SK-N-SH treated with all-trans-retinoic acid at 6 μM for 48 hours (cell line): ENCODE results near the gene HACD1.

Experiments used
- ATAC-seq: fragments of 200-7000 bp; cut with Tn5 transposase; 3 replicates; pipeline ENCODE4 v1.9.1; 2020; ENCODE audit warnings: mild to moderate bottlenecking, moderate library complexity
- BACH2 ChIP-seq: fragments of 250-450 bp; sonication (Bioruptor Pico); IDR thresholded peaks from 2 replicates; pipeline ENCODE4 v1.9.0; 2021; ENCODE audit warnings: mild to moderate bottlenecking, borderline replicate concordance
- CSDC2 ChIP-seq: fragments of 250-450 bp; sonication (Bioruptor Pico); IDR thresholded peaks from 2 replicates; pipeline ENCODE4 v1.5.0; 2020; ENCODE audit warnings: mild to moderate bottlenecking, moderate library complexity
- ESRRG ChIP-seq: fragments of 250-450 bp; sonication (Bioruptor Pico); IDR thresholded peaks from 2 replicates; pipeline ENCODE4 v1.6.1; 2021; ENCODE audit warnings: mild to moderate bottlenecking
- GLIS3 ChIP-seq: fragments of 250-450 bp; sonication (Bioruptor Pico); IDR thresholded peaks from 2 replicates; pipeline ENCODE4 v1.5.0; 2020; ENCODE audit warnings: mild to moderate bottlenecking, moderate library complexity
- ISL1 ChIP-seq: fragments of 250-450 bp; sonication (Bioruptor Pico); IDR thresholded peaks from 2 replicates; pipeline ENCODE4 v2.1.2; 2022; ENCODE audit warnings: mild to moderate bottlenecking, moderate library complexity
- OSR1 ChIP-seq: fragments of 250-450 bp; sonication (Bioruptor Pico); IDR thresholded peaks from 2 replicates; pipeline ENCODE4 v1.8.0; 2022; ENCODE audit warnings: moderate library complexity, mild to moderate bottlenecking, inconsistent platforms
- PPARA ChIP-seq: fragments of 250-450 bp; sonication (Bioruptor Pico); IDR thresholded peaks from 2 replicates; pipeline ENCODE4 v1.5.0; 2020; ENCODE audit warnings: mild to moderate bottlenecking, borderline replicate concordance
- RARB ChIP-seq: fragments of 250-450 bp; sonication (Bioruptor Pico); IDR thresholded peaks from 2 replicates; pipeline ENCODE4 v1.8.0; 2021; ENCODE audit warnings: mild to moderate bottlenecking, moderate library complexity
- SNAI2 ChIP-seq: fragments of 250-450 bp; sonication (Bioruptor Pico); IDR thresholded peaks from 2 replicates; pipeline ENCODE4 v1.5.0; 2020; ENCODE audit warnings: mild to moderate bottlenecking, moderate library complexity
- TCF4 ChIP-seq: fragments of 250-450 bp; sonication (Bioruptor Pico); IDR thresholded peaks from 2 replicates; pipeline ENCODE4 v1.8.0; 2021; ENCODE audit warnings: mild to moderate bottlenecking, moderate library complexity, borderline replicate concordance
- TOX ChIP-seq: fragments of 250-450 bp; sonication (Bioruptor Pico); IDR thresholded peaks from 2 replicates; pipeline ENCODE4 v1.8.0; 2021; ENCODE audit warnings: mild to moderate bottlenecking, moderate library complexity, borderline replicate concordance
- TSHZ2 ChIP-seq: fragments of 250-450 bp; sonication (Bioruptor Pico); IDR thresholded peaks from 2 replicates; pipeline ENCODE4 v1.5.0; 2020; ENCODE audit warnings: mild to moderate bottlenecking, moderate library complexity
- ZC3H10 ChIP-seq: fragments of 250-450 bp; sonication (Bioruptor Pico); IDR thresholded peaks from 2 replicates; pipeline ENCODE4 v1.5.1; 2021; ENCODE audit warnings: mild to moderate bottlenecking, moderate library complexity
- ZFP3 ChIP-seq: fragments of 250-450 bp; sonication (Bioruptor Pico); IDR thresholded peaks from 2 replicates; pipeline ENCODE4 v1.5.0; 2020; ENCODE audit warnings: mild to moderate bottlenecking, moderate library complexity
- ZFP30 ChIP-seq: fragments of 450-650 bp; formaldehyde crosslinking; IDR thresholded peaks from 2 replicates; pipeline ENCODE4 v1.5.0; 2022; ENCODE audit warnings: mild to moderate bottlenecking, moderate library complexity
- ZNF565 ChIP-seq: fragments of 450-650 bp; formaldehyde crosslinking; conservative IDR thresholded peaks from 2 replicates; pipeline ENCODE4 v1.5.0; 2020; ENCODE audit warnings: low read depth, mild to moderate bottlenecking, moderate library complexity
- ZNF70 ChIP-seq: fragments of 450-650 bp; formaldehyde crosslinking; IDR thresholded peaks from 2 replicates; pipeline ENCODE4 v1.5.0; 2020; ENCODE audit warnings: mild to moderate bottlenecking, moderate library complexity
- ZNF8 ChIP-seq: fragments of 450-650 bp; formaldehyde crosslinking; IDR thresholded peaks from 2 replicates; pipeline ENCODE4 v1.5.0; 2020; ENCODE audit warnings: mild to moderate bottlenecking, moderate library complexity
- TF ChIP-seq, protein P1 (sequence below): fragments of 250-450 bp; sonication (Bioruptor Pico); IDR thresholded peaks from 2 replicates; pipeline ENCODE4 v1.8.0; 2020; ENCODE audit warnings: mild to moderate bottlenecking, moderate library complexity, borderline replicate concordance
- TF ChIP-seq, protein P2 (sequence below): fragments of 250-450 bp; sonication (Bioruptor Pico); IDR thresholded peaks from 2 replicates; pipeline ENCODE4 v1.5.1; 2021; ENCODE audit warnings: mild to moderate bottlenecking, moderate library complexity
- TF ChIP-seq, protein P3 (sequence below): fragments of 250-450 bp; sonication (Bioruptor Pico); IDR thresholded peaks from 2 replicates; pipeline ENCODE4 v1.8.0; 2021; ENCODE audit warnings: low read depth, mild to moderate bottlenecking, moderate library complexity, borderline replicate concordance

The HACD1 gene

GRCh38 chr10:17576768-17577167 lies 40.4 kb downstream of the HACD1 start:
- no peak for TF ChIP-seq TSHZ2 (CRISPR knock-in tag)
- TF ChIP-seq ZFP30 (CRISPR knock-in tag) = no peak
- TF ChIP-seq OSR1 (CRISPR knock-in tag) = no peak
- TF ChIP-seq ZNF8 (CRISPR knock-in tag) = no peak
- TF ChIP-seq ISL1 (CRISPR knock-in tag) = no peak
- TF ChIP-seq BACH2 (CRISPR knock-in tag) = no peak
- TF ChIP-seq TOX = no peak
- TF ChIP-seq, protein P1, sequence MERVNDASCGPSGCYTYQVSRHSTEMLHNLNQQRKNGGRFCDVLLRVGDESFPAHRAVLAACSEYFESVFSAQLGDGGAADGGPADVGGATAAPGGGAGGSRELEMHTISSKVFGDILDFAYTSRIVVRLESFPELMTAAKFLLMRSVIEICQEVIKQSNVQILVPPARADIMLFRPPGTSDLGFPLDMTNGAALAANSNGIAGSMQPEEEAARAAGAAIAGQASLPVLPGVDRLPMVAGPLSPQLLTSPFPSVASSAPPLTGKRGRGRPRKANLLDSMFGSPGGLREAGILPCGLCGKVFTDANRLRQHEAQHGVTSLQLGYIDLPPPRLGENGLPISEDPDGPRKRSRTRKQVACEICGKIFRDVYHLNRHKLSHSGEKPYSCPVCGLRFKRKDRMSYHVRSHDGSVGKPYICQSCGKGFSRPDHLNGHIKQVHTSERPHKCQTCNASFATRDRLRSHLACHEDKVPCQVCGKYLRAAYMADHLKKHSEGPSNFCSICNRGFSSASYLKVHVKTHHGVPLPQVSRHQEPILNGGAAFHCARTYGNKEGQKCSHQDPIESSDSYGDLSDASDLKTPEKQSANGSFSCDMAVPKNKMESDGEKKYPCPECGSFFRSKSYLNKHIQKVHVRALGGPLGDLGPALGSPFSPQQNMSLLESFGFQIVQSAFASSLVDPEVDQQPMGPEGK = no peak
- no peak for TF ChIP-seq RARB (CRISPR knock-in tag)
- no peak for TF ChIP-seq PPARA (CRISPR knock-in tag)
- no peak for TF ChIP-seq ESRRG (CRISPR knock-in tag)
- no peak for TF ChIP-seq GLIS3 (CRISPR knock-in tag)
- TF ChIP-seq, protein P2, sequence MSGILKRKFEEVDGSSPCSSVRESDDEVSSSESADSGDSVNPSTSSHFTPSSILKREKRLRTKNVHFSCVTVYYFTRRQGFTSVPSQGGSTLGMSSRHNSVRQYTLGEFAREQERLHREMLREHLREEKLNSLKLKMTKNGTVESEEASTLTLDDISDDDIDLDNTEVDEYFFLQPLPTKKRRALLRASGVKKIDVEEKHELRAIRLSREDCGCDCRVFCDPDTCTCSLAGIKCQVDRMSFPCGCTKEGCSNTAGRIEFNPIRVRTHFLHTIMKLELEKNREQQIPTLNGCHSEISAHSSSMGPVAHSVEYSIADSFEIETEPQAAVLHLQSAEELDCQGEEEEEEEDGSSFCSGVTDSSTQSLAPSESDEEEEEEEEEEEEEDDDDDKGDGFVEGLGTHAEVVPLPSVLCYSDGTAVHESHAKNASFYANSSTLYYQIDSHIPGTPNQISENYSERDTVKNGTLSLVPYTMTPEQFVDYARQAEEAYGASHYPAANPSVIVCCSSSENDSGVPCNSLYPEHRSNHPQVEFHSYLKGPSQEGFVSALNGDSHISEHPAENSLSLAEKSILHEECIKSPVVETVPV (CRISPR knock-in tag) = no peak
- TF ChIP-seq ZNF70 (CRISPR knock-in tag) = no peak
- ATAC-seq = no peak

GRCh38 chr10:17564911-17565310 lies 52.3 kb downstream of the HACD1 start:
- ATAC-seq = no peak
- TF ChIP-seq CSDC2 (CRISPR knock-in tag) = no peak
- TF ChIP-seq OSR1 (CRISPR knock-in tag) = no peak
- TF ChIP-seq, protein P2 (CRISPR knock-in tag) = no peak
- TF ChIP-seq ZNF8 (CRISPR knock-in tag) = no peak
- TF ChIP-seq, protein P3, sequence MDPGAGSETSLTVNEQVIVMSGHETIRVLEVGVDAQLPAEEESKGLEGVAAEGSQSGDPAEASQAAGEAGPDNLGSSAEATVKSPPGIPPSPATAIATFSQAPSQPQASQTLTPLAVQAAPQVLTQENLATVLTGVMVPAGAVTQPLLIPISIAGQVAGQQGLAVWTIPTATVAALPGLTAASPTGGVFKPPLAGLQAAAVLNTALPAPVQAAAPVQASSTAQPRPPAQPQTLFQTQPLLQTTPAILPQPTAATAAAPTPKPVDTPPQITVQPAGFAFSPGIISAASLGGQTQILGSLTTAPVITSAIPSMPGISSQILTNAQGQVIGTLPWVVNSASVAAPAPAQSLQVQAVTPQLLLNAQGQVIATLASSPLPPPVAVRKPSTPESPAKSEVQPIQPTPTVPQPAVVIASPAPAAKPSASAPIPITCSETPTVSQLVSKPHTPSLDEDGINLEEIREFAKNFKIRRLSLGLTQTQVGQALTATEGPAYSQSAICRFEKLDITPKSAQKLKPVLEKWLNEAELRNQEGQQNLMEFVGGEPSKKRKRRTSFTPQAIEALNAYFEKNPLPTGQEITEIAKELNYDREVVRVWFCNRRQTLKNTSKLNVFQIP (CRISPR knock-in tag) = no peak
- no peak for TF ChIP-seq SNAI2 (CRISPR knock-in tag)
- no peak for TF ChIP-seq ZFP3 (CRISPR knock-in tag)
- TF ChIP-seq, protein P1 = no peak
- TF ChIP-seq RARB (CRISPR knock-in tag) = no peak
- TF ChIP-seq GLIS3 (CRISPR knock-in tag) = no peak
- TF ChIP-seq BACH2 (CRISPR knock-in tag) = no peak
- TF ChIP-seq TSHZ2 (CRISPR knock-in tag) = no peak
- TF ChIP-seq TCF4 = no peak
- no peak for TF ChIP-seq TOX
- no peak for TF ChIP-seq ESRRG (CRISPR knock-in tag)
- no peak for TF ChIP-seq PPARA (CRISPR knock-in tag)
- TF ChIP-seq ISL1 (CRISPR knock-in tag) = no peak
- TF ChIP-seq ZC3H10 = no peak
- no peak for TF ChIP-seq ZNF565 (CRISPR knock-in tag)
- no peak for TF ChIP-seq ZFP30 (CRISPR knock-in tag)
- TF ChIP-seq, all 23 proteins: peak for 0
